ENCODE results near the gene SLK.

GRCh38 chr10:103966671-103967447, at the start of gene SLK:
- TF ChIP-seq CTCF (IDR thresholded peaks at IDR 0.05; ENCODE audit: insufficient read depth, low read length, poor library complexity, severe bottlenecking) (no peak), EZH2phosphoT487 (conservative IDR thresholded peaks at IDR 0.05; ENCODE audit: low read length) (no peak)
